Activated CD4-positive, alpha-beta T cell treated with anti-CD3 and anti-CD28 coated beads for 36 hours (primary cell): ENCODE data around the gene HOXA7. TPM values are rescaled to one million over a fixed set of nuclear protein-coding genes. Genes with fewer than 3 reads are reported as not detected.

ENCODE experiments used
- ATAC-seq: fragments of 200-7000 bp; cut with Tn5 transposase; one replicate; pipeline ENCODE4 v1.10.0; 2021; ENCODE audit warnings: mild to moderate bottlenecking, moderate library complexity
- CTCF ChIA-PET: fragments of 350-600 bp; sonication (Branson Sonifier 250); formaldehyde crosslinking; loops from one replicate; lab custom pipeline; 2021; ENCODE audit warnings: antibody characterized with exemption; lab: Charles Lee
- POLR2A ChIA-PET: fragments of 350-600 bp; sonication (Branson Sonifier 250); formaldehyde crosslinking; loops from one replicate; lab custom pipeline; 2021; ENCODE audit warnings: antibody characterized with exemption, inconsistent platforms; lab: Charles Lee
- DNase-seq: peaks from one replicate; pipeline ENCODE4 v3.0.0-alpha.2; 2020
- H3K27ac Mint-ChIP-seq: one replicate; pipeline ENCODE4 v1.8.0; 2021; ENCODE audit warnings: mixed read lengths
- H3K27me3 Mint-ChIP-seq: one replicate; pipeline ENCODE4 v1.8.0; 2021; ENCODE audit warnings: mixed read lengths
- H3K36me3 Mint-ChIP-seq: one replicate; pipeline ENCODE4 v1.8.0; 2021; ENCODE audit warnings: low read depth, mixed read lengths
- H3K4me1 Mint-ChIP-seq: one replicate; pipeline ENCODE4 v1.8.0; 2021; ENCODE audit warnings: mixed read lengths
- H3K4me3 Mint-ChIP-seq: one replicate; pipeline ENCODE4 v1.8.0; 2021; ENCODE audit warnings: mild to moderate bottlenecking, moderate library complexity, mixed read lengths
- H3K9me3 Mint-ChIP-seq: one replicate; pipeline ENCODE4 v1.8.0; 2021; ENCODE audit warnings: low read depth, mixed read lengths
- intact Hi-C, 2 experiments: fragments of 100-400 bp; cut with DNase I in 1 of 2; cut with micrococcal nuclease in 1 of 2; formaldehyde crosslinking; loops; one replicate each; pipeline versions ENCODE4 v1.14.2 to v1.15.1; 2022 to 2024; cut with DNase I, micrococcal nuclease
- total RNA-seq, 2 experiments: library from RNA; stranded (reverse); gene quantifications; one replicate each; pipeline ENCODE4 v1.2.3, GENCODE V29; 2021

Gene HOXA7
- total RNA-seq, 2 experiments from 2014 or later = not detected

- Mint-ChIP-seq H3K9me3 (no peaks in the 10 kb centered on the region), H3K4me1 (peaks cover 22% of the 10 kb centered on the region), H3K27ac (no peak within 1 kb of the TSS), H3K36me3 (no peaks in the 10 kb centered on the region), H3K27me3 (peaks cover 72% of the 10 kb centered on the region), H3K4me3 (peak within 1 kb of the TSS; percentile 65)
- intact Hi-C loops = loop anchor here (2.0 to 10.0 kb wide), 11 partner anchors 13 to 897 kb away; partner anchors contain the start of genes HIBADH (in 2 of the 2), EVX1 (in 1 of the 2) and HOXA9 (in 1 of the 2)
- peak; percentile 44 for DNase-seq
- CTCF ChIA-PET = interaction anchor here (0.7 to 1.1 kb wide), 4 partner anchors 10 to 406 kb away, joined by 3 to 5 read pairs (median 3); no protein-coding TSS in a partner anchor
- ATAC-seq = peak; percentile 54
- POLR2A ChIA-PET = no interaction called here
These were observed 43.6 kb upstream of the HOXA7 start, which contains the start of gene HOXA13 for GRCh38 chr7:27199849-27200760. Gene HOXA13, minus strand, starts transcription at chr7:27200091. Its CDS starts 14 bp downstream, at chr7:27200077.

DNA sequence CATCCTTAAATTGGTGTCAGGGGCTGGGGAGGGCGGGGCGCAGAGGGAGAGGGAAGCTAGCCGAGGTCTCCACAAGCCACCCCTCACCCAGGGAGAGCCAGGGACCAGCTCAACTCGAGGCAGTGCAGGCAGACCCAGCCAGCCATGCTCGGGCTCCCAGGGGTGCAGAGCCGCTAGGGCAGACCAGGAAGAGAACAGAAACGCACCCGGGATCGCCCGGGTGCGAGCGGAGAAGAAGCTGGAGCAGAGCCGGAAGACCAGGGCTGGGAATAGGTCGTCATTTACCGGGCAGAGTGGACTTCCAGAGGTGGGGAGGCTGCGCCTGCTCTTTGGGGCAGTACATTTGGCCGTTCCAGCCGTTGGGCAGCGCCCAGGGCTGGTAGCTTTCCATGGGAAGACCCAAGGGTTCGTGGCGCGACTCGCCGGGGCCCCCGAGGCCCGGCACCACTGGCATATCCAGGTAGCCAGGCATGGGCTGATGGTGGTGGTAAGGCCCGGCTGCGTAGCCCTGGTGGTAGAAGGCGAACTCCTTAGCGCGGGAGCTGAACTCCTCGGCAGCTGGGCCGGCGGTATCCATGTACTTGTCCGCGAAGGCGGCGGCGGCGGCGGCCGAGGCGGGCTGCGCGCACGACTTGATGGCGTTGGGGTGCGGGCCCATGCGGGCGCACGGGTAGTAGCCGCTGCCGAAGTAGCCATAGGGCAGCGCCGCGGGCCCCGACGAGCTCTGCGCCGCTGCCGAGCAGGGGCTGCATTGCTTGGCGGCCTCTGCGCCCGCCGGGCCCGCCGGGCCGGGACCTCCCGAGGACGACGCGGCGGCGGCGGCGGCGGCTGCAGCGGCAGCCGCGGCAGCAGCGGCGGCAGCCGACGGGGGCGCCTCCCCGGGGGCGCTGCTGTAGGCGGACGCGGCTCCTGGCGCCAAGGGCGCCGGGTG lies 42.7 kb upstream of the HOXA7 start:
- intact Hi-C loops = loop anchor here (2.0 to 10.0 kb wide), 9 partner anchors 30 to 898 kb away; partner anchors contain the start of genes HIBADH (in 2 of the 2) and EVX1 (in 1 of the 2)
- H3K36me3 Mint-ChIP-seq = no peaks in the 10 kb centered on the region
- POLR2A ChIA-PET = no interaction called here
- no peak for DNase-seq
- H3K4me3 Mint-ChIP-seq = peak overlapping the region; percentile 56
- peaks cover 17% of the 10 kb centered on the region for H3K4me1 Mint-ChIP-seq
- no peak for ATAC-seq
- CTCF ChIA-PET = interaction anchor here (0.6 to 1.5 kb wide), 6 partner anchors 9 to 897 kb away, joined by 3 to 5 read pairs (median 3); no protein-coding TSS in a partner anchor
- H3K27me3 Mint-ChIP-seq = peaks cover 72% of the 10 kb centered on the region
- no peaks in the 10 kb centered on the region for H3K9me3 Mint-ChIP-seq
- no peak overlapping the region for H3K27ac Mint-ChIP-seq

GRCh38 chr7:27198138-27198841 lies 41.8 kb upstream of the HOXA7 start:
- POLR2A ChIA-PET = no interaction called here
- ATAC-seq = no peak
- CTCF ChIA-PET = interaction anchor here (0.6 to 1.5 kb wide), 3 partner anchors 8 to 898 kb away, joined by 3 to 4 read pairs (median 3); no protein-coding TSS in a partner anchor
- DNase-seq = no peak
- H3K36me3 Mint-ChIP-seq = no peaks in the 10 kb centered on the region
- intact Hi-C loops = loop anchor here (2.0 to 10.0 kb wide), 9 partner anchors 29 to 899 kb away; partner anchors contain the start of genes HIBADH (in 2 of the 2) and EVX1 (in 1 of the 2)
- H3K27me3 Mint-ChIP-seq = peaks cover 75% of the 10 kb centered on the region
- peaks cover 21% of the 10 kb centered on the region for H3K4me1 Mint-ChIP-seq
- no peak overlapping the region for H3K4me3 Mint-ChIP-seq
- no peaks in the 10 kb centered on the region for H3K9me3 Mint-ChIP-seq
- H3K27ac Mint-ChIP-seq = no peak overlapping the region

DNA sequence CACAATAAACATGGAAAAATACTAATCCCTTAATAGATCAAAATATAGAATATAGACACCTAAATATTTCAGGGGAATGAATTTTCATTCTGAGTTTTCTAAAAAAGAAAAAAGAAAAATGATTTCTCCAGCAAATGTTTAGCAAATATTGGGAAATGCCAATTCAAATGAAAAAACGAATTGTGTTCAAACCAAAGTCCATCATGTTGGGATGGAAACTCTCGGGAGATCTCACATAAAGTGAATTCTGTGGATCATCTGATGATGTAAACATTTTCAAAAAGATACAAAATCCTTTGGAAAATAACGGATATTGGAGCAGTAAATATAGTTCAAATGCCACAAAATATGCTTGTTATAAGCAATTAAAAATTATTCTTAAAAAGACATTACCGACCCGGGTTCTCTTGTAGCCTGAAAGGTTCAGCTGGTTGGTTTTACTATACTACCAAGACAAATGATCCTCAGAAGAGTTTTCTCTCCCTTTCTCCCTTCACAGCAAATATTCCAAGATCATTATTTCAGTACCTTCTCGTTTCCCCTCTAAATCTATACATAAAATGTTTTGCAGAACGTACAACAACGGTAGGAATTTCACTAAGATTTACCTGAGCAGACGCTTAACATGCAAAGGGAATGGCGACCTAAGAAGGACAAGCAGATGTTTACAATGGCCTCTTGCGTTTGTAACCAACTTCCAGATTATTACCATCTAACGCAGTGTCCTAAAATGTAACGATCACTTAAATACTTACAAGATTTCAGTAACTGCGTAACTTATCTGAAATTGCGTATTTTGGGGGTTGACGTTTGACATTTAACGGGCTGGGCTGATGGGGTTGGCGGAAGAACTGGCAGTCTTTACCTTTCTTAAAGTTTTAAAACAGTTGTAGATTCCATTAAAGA lies 40.9 kb upstream of the HOXA7 start:
- POLR2A ChIA-PET = no interaction called here
- no peaks in the 10 kb centered on the region for H3K9me3 Mint-ChIP-seq
- ATAC-seq (no peak), DNase-seq (no peak)
- CTCF ChIA-PET = interaction anchor here (0.7 to 1.5 kb wide), 3 partner anchors 7 to 51 kb away, joined by 3 to 4 read pairs (median 3); no protein-coding TSS in a partner anchor
- no peaks in the 10 kb centered on the region for H3K36me3 Mint-ChIP-seq
- H3K4me1 Mint-ChIP-seq = peaks cover 23% of the 10 kb centered on the region
- intact Hi-C loops = loop anchor here (1.0 to 10.0 kb wide), 12 partner anchors 29 to 900 kb away; partner anchors contain the start of genes HIBADH (in 2 of the 2) and EVX1 (in 1 of the 2)
- no peak overlapping the region for H3K27ac Mint-ChIP-seq
- peaks cover 73% of the 10 kb centered on the region for H3K27me3 Mint-ChIP-seq
- H3K4me3 Mint-ChIP-seq = no peak overlapping the region

DNA sequence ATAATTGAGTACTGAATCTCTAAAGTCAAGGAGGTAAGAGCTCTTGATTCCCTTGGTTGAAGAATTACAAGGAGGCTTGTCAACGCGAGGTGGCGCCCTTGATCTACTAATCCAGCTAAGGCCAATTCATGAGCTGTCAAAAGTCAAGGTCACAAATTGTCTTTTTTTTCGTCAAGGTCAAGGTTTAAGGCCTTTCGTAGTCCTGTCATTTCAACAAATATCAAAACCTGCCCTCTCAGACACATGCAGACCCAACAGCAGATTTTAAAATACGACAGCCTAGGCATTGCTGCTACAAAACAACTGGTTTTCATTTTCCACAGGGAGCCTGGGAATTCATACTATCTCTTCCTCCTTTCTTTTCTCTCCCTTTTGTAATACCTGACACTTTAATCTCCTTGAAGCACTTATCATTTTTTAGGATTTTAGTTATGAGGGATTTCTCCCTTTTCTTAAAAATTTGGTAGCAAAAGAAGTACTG lies 39.9 kb upstream of the HOXA7 start:
- ChIA-PET POLR2A (interaction anchor here (0.6 to 0.9 kb wide), 3 partner anchors 32 to 827 kb away, joined by 3 read pairs; no protein-coding TSS in a partner anchor), CTCF (interaction anchor here (0.6 to 3.0 kb wide), 60 partner anchors 9 to 1345 kb away, joined by 3 to 22 read pairs (median 4); partner anchors contain the start of genes HOXA11 and HOXA6)
- no peak overlapping the region for H3K27ac Mint-ChIP-seq
- H3K27me3 Mint-ChIP-seq = peaks cover 72% of the 10 kb centered on the region
- peaks cover 24% of the 10 kb centered on the region for H3K4me1 Mint-ChIP-seq
- no peaks in the 10 kb centered on the region for H3K36me3 Mint-ChIP-seq
- ATAC-seq (no peak), DNase-seq (peak; percentile 92)
- H3K9me3 Mint-ChIP-seq = no peaks in the 10 kb centered on the region
- intact Hi-C loops = loop anchor here (1.0 to 10.0 kb wide), 11 partner anchors 46 to 901 kb away; partner anchors contain the start of genes HIBADH (in 2 of the 2) and EVX1 (in 1 of the 2)
- no peak overlapping the region for H3K4me3 Mint-ChIP-seq

- no peaks in the 10 kb centered on the region for H3K36me3 Mint-ChIP-seq
- intact Hi-C loops = loop anchor here (5.0 to 10.0 kb wide), 7 partner anchors 47 to 902 kb away; partner anchors contain the start of genes HIBADH (in 2 of the 2) and EVX1 (in 1 of the 2)
- no peak overlapping the region for H3K4me3 Mint-ChIP-seq
- peaks cover 12% of the 10 kb centered on the region for H3K4me1 Mint-ChIP-seq
- POLR2A ChIA-PET = no interaction called here
- H3K9me3 Mint-ChIP-seq = no peaks in the 10 kb centered on the region
- ATAC-seq (no peak), DNase-seq (no peak)
- no peak overlapping the region for H3K27ac Mint-ChIP-seq
- H3K27me3 Mint-ChIP-seq = peaks cover 75% of the 10 kb centered on the region
- CTCF ChIA-PET = interaction anchor here (0.5 to 3.0 kb wide), 16 partner anchors 8 to 900 kb away, joined by 3 to 22 read pairs (median 4); partner anchors contain the start of genes HOXA11, HOXA6 and HOXA7
These were observed 38.4 kb upstream of the HOXA7 start for GRCh38 chr7:27194686-27195379.

DNA sequence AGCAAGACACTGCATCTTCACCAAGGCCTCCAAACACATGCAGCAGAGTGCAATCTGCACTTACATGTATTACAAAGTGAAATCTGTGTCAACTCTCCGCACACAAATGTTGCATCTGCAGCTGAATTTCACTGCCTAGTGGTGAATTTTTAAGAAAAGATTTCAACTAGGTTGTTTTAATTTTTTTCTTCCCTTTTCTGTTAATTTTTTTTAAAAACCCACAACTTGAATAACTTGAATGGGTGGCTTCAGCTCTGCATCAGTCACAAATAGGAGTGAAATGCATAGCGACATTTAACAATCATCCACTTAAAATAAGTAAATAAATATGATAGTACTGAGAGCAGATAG lies 37.5 kb upstream of the HOXA7 start:
- POLR2A ChIA-PET = no interaction called here
- intact Hi-C loops = loop anchor here in 1 of 2 experiments (10.0 kb wide), 1 partner anchor 471 kb away; the partner anchor contains the start of gene HIBADH

GRCh38 chr7:27193335-27194001 lies 37.0 kb upstream of the HOXA7 start:
- H3K4me3 Mint-ChIP-seq = no peak overlapping the region

More for the DNA sequence above, 37.5 kb upstream of the HOXA7 start:
- CTCF ChIA-PET = interaction anchor here (0.5 to 3.0 kb wide), 7 partner anchors 7 to 901 kb away, joined by 3 to 22 read pairs (median 3); partner anchors contain the start of gene HOXA11
- H3K27me3 Mint-ChIP-seq = peaks cover 80% of the 10 kb centered on the region
- H3K9me3 Mint-ChIP-seq = no peaks in the 10 kb centered on the region
- H3K27ac Mint-ChIP-seq = no peak overlapping the region
- DNase-seq (no peak), ATAC-seq (no peak)
- no peaks in the 10 kb centered on the region for H3K36me3 Mint-ChIP-seq
- H3K4me3 Mint-ChIP-seq = no peak overlapping the region
- peaks cover 12% of the 10 kb centered on the region for H3K4me1 Mint-ChIP-seq

More at GRCh38 chr7:27193335-27194001, 37.0 kb upstream of the HOXA7 start:
- CTCF ChIA-PET = interaction anchor here (0.7 to 3.0 kb wide), 4 partner anchors 7 to 727 kb away, joined by 3 to 22 read pairs (median 5); partner anchors contain the start of gene HOXA11
- Mint-ChIP-seq H3K9me3 (no peaks in the 10 kb centered on the region), H3K27me3 (peaks cover 79% of the 10 kb centered on the region), H3K27ac (no peak overlapping the region), H3K4me1 (peaks cover 15% of the 10 kb centered on the region), H3K36me3 (no peaks in the 10 kb centered on the region)
- DNase-seq (no peak), ATAC-seq (no peak)
- POLR2A ChIA-PET = no interaction called here
- intact Hi-C loops = loop anchor here in 1 of 2 experiments (10.0 kb wide), 1 partner anchor 471 kb away; the partner anchor contains the start of gene HIBADH
